ENCODE measurements around the gene MYLK2. TPM values are rescaled to one million over a fixed set of nuclear protein-coding genes. Genes with fewer than 3 reads are reported as not detected.

Gene MYLK2
- total and polyA plus RNA-seq, 8 donors = 1.8 to 10.8 (median 4.3) TPM

Other genes with a start within 250 kb of the MYLK2 start
- 10 to 100 TPM in 5 of 6 donors, 1 to 10 TPM in 1; 9.5 to 39.3 (median 17.4) TPM for gene ID1, start 214.1 kb upstream of the MYLK2 start, total RNA-seq
- gene ID1, start 214.1 kb upstream of the MYLK2 start, polyA plus RNA-seq = 10 to 100 TPM; 50.9 to 64.7 TPM
- under 1 TPM in 5 of 6 donors, not detected in 1; 0.28 to 0.94 (median 0.60) TPM for gene COX4I2, start 181.4 kb upstream of the MYLK2 start, total RNA-seq
- gene COX4I2, start 181.4 kb upstream of the MYLK2 start, polyA plus RNA-seq = 1 to 10 TPM; 3.7 to 7.8 TPM
- gene BCL2L1, start 96.5 kb upstream of the MYLK2 start, total RNA-seq = 10 to 100 TPM; 27.3 to 59.8 (median 40.0) TPM
- 10 to 100 TPM; 40.8 to 55.5 TPM for gene BCL2L1, start 96.5 kb upstream of the MYLK2 start, polyA plus RNA-seq
- 1 to 10 TPM in 1 of 6 donors, under 1 TPM in 4, not detected in 1; 0.20 to 1.5 (median 0.79) TPM for gene TPX2, start 80.1 kb upstream of the MYLK2 start, total RNA-seq
- under 1 TPM; 0.04 to 0.12 TPM for gene TPX2, start 80.1 kb upstream of the MYLK2 start, polyA plus RNA-seq
- gene FOXS1, start 26.2 kb downstream of the MYLK2 start, total RNA-seq = 1 to 10 TPM in 1 of 6 donors, under 1 TPM in 3, not detected in 2; 0.16 to 1.1 (median 0.53) TPM
- gene FOXS1, start 26.2 kb downstream of the MYLK2 start, polyA plus RNA-seq = 1 to 10 TPM in 1 of 2 donors, under 1 TPM in 1; 0.91 to 1.7 TPM
- 1 to 10 TPM in 3 of 6 donors, under 1 TPM in 3; 0.35 to 1.6 (median 1.1) TPM for gene DUSP15, start 51.2 kb downstream of the MYLK2 start, total RNA-seq
- 1 to 10 TPM; 2.5 to 4.3 TPM for gene DUSP15, start 51.2 kb downstream of the MYLK2 start, polyA plus RNA-seq
- gene TTLL9, start 51.3 kb downstream of the MYLK2 start, total RNA-seq = under 1 TPM in 5 of 6 donors, not detected in 1; 0.14 to 0.41 (median 0.29) TPM
- gene TTLL9, start 51.3 kb downstream of the MYLK2 start, polyA plus RNA-seq = 1 to 10 TPM in 1 of 2 donors, under 1 TPM in 1; 0.68 to 1.4 TPM
- gene PDRG1, start 132.7 kb downstream of the MYLK2 start, total RNA-seq = 1 to 10 TPM; 3.6 to 6.9 (median 5.2) TPM
- gene PDRG1, start 132.7 kb downstream of the MYLK2 start, polyA plus RNA-seq = 10 to 100 TPM in 1 of 2 donors, 1 to 10 TPM in 1; 6.9 to 12.0 TPM
- gene XKR7, start 148.8 kb downstream of the MYLK2 start, total RNA-seq = under 1 TPM; 0.05 to 0.46 (median 0.20) TPM
- gene XKR7, start 148.8 kb downstream of the MYLK2 start, polyA plus RNA-seq = 1 to 10 TPM in 1 of 2 donors, under 1 TPM in 1; 0.42 to 1.2 TPM
- 1 to 10 TPM in 2 of 6 donors, under 1 TPM in 4; 0.31 to 2.2 (median 0.75) TPM for gene CCM2L, start 191.1 kb downstream of the MYLK2 start, total RNA-seq
- gene CCM2L, start 191.1 kb downstream of the MYLK2 start, polyA plus RNA-seq = 1 to 10 TPM; 5.3 to 6.7 TPM
- gene HCK, start 232.9 kb downstream of the MYLK2 start, total RNA-seq = 10 to 100 TPM in 1 of 6 donors, 1 to 10 TPM in 3, under 1 TPM in 2; 0.42 to 12.9 (median 2.3) TPM
- 1 to 10 TPM; 2.1 to 2.3 TPM for gene HCK, start 232.9 kb downstream of the MYLK2 start, polyA plus RNA-seq